Activated CD8-positive, alpha-beta memory T cell treated with anti-CD3 and anti-CD28 coated beads, Interleukin-2, amount 50 U/mL, for 24 hours (primary cell): ENCODE data around the gene TRAPPC8.
"Not testable (repeated sequence)": the region's sequence is repeated elsewhere in the genome, so short reads cannot be mapped to it uniquely, and the experiment has no call there.

ENCODE experiments used
- DNase-seq: peaks from one replicate; pipeline ENCODE4 v3.0.0-alpha.2; 2020; ENCODE audit errors: extremely low read depth

TRAPPC8 gene

DNA sequence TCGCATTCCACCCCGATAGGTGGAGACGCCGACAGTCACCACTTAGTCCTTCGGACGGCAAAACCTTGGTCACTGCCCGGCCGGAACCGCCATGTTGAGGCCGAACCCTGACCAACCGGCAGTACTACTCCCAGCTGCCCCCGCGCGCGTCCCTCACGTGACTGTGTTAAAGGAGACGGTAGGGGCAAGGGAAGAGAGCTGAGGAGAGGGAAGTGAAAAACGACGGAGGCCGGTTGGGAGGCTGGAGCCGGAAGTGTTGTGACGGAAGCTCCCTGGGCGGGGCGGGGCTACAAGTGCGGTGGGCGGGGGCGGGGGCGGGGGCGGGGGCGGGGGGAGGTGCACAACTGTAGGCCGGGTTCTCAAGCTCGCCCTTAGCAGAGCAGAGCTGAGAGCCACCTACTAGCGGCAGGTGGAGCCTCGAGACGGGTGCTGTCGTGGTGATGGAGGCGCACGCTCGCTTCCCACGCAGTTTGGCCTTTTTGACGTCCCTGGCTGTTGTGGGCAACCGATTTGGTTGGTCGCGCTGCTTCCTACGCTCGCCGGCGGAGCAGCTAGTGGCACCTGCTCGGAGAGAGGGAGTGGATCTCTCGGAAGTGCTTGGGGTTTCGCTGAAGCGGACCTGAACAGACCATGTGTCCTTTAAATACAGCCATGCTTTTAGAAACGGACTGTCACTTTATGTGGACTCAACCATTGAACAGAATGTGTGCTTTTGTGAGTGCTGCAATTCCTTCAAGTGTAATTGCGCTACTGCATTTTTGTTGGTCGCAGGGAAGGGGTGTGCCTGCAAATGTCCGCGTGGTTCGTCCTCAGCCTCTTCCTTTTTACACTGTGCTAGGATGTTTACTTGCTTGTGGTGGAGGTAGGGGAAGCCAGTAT lies at the start of gene TRAPPC8:
TRAPPC8 (minus strand) TSS at position 130 of the 879 bp plus-strand sequence. CDS start 364 bp downstream, outside the sequence.
- DNase-seq = peak; percentile 81

- DNase-seq = no peak
Measured at GRCh38 chr18:31990823-31991222, 47.9 kb upstream of the TRAPPC8 start.

- no peak for DNase-seq
Measured at GRCh38 chr18:31983976-31984375, 41.0 kb upstream of the TRAPPC8 start.

DNA sequence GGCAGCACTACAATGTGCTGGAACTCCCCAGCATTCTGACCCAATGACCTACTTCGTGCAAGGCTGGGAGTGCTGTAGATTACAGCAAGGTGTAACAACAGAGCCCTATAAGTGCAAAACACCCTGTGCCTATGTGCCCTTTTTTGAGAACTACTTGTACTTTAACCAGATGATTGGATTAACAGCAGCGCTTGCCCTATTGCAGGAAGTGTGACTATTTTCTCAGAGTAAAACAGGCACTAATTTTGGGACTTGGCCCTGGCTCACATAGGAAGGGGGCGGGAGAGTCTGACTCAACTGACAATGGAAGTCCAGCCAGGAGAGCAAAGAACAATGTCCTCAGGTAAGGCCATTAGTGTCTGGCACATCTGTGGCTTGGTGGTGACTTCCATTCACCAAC lies 40.1 kb upstream of the TRAPPC8 start:
- DNase-seq = no peak

DNA sequence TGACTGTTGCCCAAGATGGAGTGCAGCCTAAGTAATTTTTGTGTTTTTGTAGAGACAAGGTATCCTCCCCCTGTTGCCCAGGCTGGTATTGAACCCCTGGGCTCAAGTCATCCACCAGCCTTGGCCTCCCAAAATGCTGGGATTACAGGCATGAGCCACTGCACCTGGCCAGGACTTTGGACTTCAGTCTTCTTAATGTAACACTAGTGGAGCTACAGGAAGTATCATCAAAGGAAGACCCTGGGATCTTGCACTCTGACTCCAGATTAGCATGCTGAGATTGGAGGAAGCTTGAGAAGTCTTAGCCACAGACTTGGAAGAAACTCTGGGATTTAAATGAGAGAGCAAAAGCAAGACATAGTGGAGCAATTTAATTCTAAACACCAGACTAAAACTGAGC lies 37.9 kb upstream of the TRAPPC8 start:
- no peak for DNase-seq

GRCh38 chr18:31979714-31980113 lies 36.8 kb upstream of the TRAPPC8 start:
- DNase-seq = no peak

GRCh38 chr18:31978616-31979015 lies 35.7 kb upstream of the TRAPPC8 start:
- DNase-seq = no peak

DNA sequence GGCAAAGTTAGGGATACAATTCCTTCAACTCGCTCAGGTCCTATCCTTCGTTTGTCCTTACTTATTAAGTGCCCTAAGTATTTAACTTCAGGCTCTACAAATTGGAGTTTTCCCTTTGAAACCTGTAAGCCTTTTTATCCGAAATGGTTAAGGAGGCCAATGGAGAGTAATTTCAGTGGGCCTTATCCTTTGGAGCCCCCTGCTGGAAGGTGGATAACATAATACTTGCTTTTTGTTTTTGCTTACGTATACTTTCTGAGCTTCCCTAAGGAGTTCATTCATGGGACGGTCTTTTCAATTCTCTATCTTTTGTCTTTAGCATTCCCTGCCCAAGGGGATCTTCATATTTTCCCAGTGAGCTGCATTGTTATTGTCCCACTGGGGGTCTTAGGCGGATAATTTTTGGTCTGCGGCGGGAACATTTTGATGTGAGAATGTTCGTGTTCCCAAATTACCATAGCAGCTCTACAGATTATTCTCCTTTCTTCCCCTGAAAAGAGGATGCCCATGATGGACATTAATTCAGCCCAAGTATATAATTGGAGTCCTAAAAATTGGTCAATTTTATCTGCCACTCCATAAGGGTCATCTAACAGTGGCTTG lies 34.4 kb upstream of the TRAPPC8 start:
- DNase-seq = no peak

DNA sequence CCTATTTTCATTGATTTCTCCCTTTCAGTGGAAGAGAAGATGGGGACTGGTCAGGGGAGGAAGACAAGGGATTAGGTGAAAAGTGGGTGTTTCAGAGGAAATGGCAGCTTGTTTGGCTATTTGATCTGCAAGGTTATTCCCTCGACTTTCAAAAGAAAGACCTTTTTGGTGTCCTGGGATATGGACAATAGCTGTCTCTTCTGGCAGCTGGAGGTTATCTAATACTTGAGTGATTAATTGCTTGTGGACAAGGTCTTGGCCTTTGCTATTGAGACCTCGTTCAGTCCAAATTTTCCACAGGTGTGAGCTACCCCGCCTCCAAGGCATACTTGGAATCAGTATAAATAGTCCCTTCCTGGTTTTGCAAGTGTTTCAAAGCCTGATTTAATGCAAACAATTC lies 33.3 kb upstream of the TRAPPC8 start:
- no peak for DNase-seq

GRCh38 chr18:31973929-31974546 lies 31.1 kb upstream of the TRAPPC8 start:
- DNase-seq = no peak

- no peak for DNase-seq
Measured at GRCh38 chr18:31970617-31971016, 27.7 kb upstream of the TRAPPC8 start.

DNA sequence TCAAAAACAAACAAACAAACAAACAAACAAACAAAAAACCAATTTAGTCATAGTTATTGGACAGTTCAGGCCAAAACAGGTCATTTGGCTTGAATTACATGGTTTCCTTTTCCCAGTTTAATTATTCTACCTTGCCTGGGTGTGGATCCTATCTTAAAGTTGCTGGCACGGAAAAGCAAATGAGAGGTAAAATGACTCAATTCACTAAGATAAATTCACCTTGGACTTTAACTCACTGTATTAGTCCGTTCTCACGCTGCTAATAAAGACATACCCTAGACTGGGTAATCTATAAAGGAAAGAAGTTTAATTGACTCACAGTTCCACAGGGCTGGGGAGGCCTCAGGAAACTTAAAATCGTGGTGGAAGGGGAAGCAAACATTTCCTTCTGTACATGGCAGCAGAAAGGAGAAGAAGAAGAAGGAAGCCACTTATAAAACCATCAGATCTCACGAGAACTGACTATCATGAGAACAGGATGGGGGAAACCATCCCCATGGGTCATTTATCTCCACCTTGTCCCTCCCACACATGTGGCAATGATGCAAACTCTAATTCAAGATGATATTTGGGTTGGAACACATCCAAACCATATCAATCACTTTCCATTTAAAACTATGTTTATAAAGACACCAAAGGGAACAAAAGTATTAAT lies 22.5 kb upstream of the TRAPPC8 start:
- DNase-seq = no peak

DNA sequence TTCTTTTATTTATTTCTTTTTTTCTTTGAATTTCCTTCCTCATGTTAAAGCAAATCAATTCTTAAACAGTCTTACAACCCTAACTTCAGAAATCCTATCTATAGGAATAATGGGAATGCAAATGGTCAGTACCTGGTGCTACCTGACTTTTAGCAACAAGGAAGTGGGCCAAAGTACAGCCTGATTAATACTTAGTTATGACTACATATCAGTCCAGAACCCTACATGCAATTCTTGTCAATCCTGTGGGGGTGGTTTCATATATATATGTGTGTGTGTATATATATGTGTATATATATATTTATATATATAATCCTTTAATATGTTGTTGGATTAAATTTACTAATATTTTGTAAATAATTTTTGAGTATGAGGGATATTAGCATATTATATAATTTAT lies 14.8 kb upstream of the TRAPPC8 start:
- no peak for DNase-seq

GRCh38 chr18:31954349-31954748 lies 11.4 kb upstream of the TRAPPC8 start:
- DNase-seq = no peak

GRCh38 chr18:31953699-31954098 lies 10.8 kb upstream of the TRAPPC8 start:
- DNase-seq = not testable (repeated sequence)

DNA sequence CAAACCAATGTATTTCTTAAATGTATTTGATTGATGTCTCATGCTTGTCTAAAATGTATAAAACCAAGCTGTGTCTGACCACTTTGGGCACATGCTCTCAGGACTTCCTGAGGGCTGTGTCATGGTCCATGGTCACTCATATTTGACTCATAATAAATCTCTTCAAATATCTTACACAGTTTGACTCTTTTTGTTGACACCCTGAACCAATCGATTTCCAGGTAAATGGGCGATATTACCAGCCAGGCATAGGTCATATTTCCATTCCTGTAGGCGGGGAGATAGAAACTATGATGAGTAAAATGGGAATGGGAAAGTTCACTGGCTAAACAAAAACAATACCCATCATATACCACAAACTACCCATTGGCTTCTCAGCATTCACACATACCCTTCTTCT lies 9.3 kb upstream of the TRAPPC8 start:
- no peak for DNase-seq

DNA sequence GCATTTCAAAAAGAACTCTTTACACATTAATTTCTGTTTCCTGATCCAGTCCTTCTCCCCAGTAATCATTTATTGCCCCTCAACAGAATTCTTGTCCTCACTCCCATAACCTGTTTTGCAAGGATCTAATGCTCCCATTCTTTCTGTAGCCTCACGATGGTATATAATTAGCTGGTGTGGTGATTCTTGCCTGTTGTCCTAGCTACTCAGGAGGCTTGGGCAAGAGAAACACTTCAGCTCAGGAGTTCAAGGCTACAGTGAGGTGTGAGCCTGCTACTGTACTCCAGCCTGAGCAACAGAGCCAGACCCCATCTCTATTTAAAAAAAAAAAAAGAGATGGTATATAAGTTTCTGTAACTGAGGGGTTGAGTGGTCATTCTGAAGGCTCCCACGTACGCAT lies 7.7 kb upstream of the TRAPPC8 start:
- no peak for DNase-seq

DNA sequence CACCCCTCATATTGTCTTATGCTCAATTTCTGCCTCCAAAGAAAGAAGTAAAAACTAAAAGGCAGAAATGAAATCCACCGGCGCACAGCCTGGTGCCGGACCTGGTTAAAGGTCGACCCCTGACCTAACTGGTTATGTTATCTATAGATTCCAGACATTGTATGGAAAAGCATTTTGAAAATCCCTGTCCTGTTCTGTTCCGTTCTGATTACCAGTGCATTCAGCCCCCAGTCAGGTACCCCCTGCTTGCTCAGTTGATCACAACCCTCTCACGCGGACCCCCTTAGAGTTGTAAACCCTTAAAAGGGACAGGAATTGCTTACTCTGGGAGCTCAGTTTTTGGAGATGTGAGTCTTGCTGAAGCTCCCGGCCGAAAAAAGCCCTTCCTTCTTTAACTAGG lies 5.4 kb upstream of the TRAPPC8 start:
- not testable (repeated sequence) for DNase-seq

DNA sequence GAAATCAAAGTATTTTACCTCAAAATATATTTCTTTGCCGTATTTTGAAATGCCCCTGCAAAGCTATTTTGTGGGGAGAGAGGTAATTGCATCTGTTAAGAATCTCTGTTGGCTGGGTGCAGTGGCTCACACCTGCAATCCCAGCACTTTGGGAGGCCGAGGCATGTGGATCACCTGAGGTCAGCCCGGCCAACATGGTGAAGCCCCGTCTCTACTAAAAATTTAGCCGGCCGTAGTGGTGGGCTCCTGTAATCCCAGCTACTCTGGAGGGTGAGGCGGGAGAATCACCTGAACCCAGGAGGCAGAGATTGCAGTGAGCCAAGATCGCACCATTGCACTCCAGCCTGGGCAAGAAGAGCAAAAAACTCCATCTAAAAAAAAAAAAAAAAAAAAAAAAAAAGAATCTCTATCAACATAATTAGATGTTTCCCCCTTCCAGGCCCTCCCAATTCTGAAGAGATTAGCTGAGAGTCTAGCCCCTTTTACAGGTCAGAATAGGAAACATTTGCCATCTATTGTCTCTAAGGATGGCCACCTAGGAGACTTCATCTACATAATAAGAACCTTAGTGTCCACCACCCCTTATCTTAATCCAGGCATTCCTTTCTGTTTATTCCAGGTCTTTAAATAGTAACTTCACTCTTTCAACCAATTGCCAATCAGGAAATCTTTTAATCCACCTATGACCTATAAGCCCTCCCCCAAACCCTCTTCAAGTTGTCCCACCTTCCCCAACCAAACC lies 3.5 kb upstream of the TRAPPC8 start:
- no peak for DNase-seq

DNA sequence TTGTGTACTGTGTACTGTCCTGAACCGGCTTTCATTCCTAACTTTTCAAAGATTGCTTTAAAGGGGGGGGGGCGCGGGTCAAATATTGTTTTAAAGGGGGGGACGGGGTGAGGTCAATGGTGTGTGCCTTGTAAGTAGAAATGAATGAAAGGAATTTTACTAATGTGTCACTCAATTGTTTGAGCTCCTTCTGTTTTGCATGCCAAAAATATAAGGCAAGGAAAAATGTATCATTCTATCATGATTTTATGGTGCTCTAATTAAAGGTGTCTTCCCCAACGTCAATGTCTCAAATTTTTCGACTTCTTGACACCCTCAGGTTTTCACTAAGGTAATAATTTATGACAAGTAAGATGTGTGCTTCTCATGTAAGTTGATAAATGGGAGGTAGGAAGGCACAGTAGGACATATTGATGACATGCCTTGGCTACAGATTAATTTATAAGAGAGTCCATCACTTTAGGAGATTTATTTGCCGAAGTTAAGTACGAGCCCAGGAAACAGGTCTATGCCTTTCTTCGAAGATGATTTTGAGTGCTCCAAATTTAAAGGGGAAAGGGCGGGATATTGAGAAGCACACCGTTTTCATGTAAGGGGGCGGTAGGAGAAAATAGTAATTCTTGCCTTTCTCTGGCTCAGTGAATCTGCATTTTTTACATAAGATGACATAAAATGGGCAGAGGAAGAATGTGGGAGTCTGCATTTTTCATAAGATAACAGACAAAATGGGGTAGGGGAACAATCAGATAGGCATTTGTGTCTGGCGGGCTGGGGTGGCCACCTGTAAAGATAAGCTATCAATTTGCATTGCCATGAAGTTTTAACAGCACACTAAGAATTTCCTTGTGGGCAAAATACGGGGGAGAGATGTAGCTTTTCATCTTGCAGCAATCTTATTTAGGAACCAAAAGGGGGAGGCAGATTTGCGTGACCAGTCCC lies 1.2 kb upstream of the TRAPPC8 start:
- no peak for DNase-seq
